Measurements from ENCODE around the gene VPS41.

VPS41 gene

GRCh38 chr7:38834357-38834756, 74.6 kb downstream of the VPS41 start:
- Histone ChIP-seq H4K20me1 (ENCODE audit: insufficient read depth, low read length) (no peaks in the 10 kb centered on the region), H3K36me3 (ENCODE audit: insufficient read depth, low read length) (peaks cover 4% of the 10 kb centered on the region; the same call in 1 of the 2 replicates), H3K4me1 (ENCODE audit: insufficient read depth, low read length) (no peaks in the 10 kb centered on the region), H3K79me2 (ENCODE audit: insufficient read depth, low read length) (no peaks in the 10 kb centered on the region), H2AFZ (ENCODE audit: low read depth, low read length) (no peak overlapping the region), H3K4me3 (ENCODE audit: low read depth in 1 of 2, low read length in 2 of 2) (no peak overlapping the region), H3K4me2 (ENCODE audit: insufficient read depth, low read length) (no peak overlapping the region), H3K9me3 (ENCODE audit: insufficient read depth, low read length, severe bottlenecking) (no peaks in the 10 kb centered on the region), H3K27ac (ENCODE audit: low read length) (no peak overlapping the region), H3K27me3 (ENCODE audit: insufficient read depth, low read length, poor library complexity) (no peaks in the 10 kb centered on the region), H3K9ac (ENCODE audit: low read depth, low read length) (no peak overlapping the region)
- TF ChIP-seq CTCF (IDR thresholded peaks at IDR 0.05; ENCODE audit: borderline replicate concordance, extremely low read depth, low read length, poor library complexity, severe bottlenecking) (no peak), EZH2 (IDR thresholded peaks at IDR 0.05; ENCODE audit: borderline replicate concordance, low read depth, low read length, severe bottlenecking) (no peak)
- DNase-seq (no peak), ATAC-seq (ENCODE audit: insufficient read depth, low read depth) (no peak)

GRCh38 chr7:38833329-38833728, 75.7 kb downstream of the VPS41 start:
- no peaks in the 10 kb centered on the region for H4K20me1 ChIP-seq (ENCODE audit: insufficient read depth, low read length)
- H3K9me3 ChIP-seq (ENCODE audit: insufficient read depth, low read length, severe bottlenecking) = no peaks in the 10 kb centered on the region
- H3K4me3 ChIP-seq (ENCODE audit: low read depth in 1 of 2, low read length in 2 of 2) = no peak overlapping the region
- ATAC-seq (ENCODE audit: insufficient read depth, low read depth) = no peak
- no peak overlapping the region for H3K9ac ChIP-seq (ENCODE audit: low read depth, low read length)
- H3K4me1 ChIP-seq (ENCODE audit: insufficient read depth, low read length) = no peaks in the 10 kb centered on the region
- H3K36me3 ChIP-seq (ENCODE audit: insufficient read depth, low read length) = peaks cover 4% of the 10 kb centered on the region; the same call in 1 of the 2 replicates
- no peak overlapping the region for H3K27ac ChIP-seq (ENCODE audit: low read length)
- H3K27me3 ChIP-seq (ENCODE audit: insufficient read depth, low read length, poor library complexity) = no peaks in the 10 kb centered on the region
- no peak overlapping the region for H2AFZ ChIP-seq (ENCODE audit: low read depth, low read length)
- DNase-seq = no peak
- H3K79me2 ChIP-seq (ENCODE audit: insufficient read depth, low read length) = no peaks in the 10 kb centered on the region
- no peak overlapping the region for H3K4me2 ChIP-seq (ENCODE audit: insufficient read depth, low read length)
- TF ChIP-seq CTCF (IDR thresholded peaks at IDR 0.05; ENCODE audit: borderline replicate concordance, extremely low read depth, low read length, poor library complexity, severe bottlenecking) = no peak
- no peak for TF ChIP-seq EZH2 (IDR thresholded peaks at IDR 0.05; ENCODE audit: borderline replicate concordance, low read depth, low read length, severe bottlenecking)

GRCh38 chr7:38831259-38831996, 77.6 kb downstream of the VPS41 start:
- no peaks in the 10 kb centered on the region for H3K9me3 ChIP-seq (ENCODE audit: insufficient read depth, low read length, severe bottlenecking)
- H2AFZ ChIP-seq (ENCODE audit: low read depth, low read length) = no peak overlapping the region

GRCh38 chr7:38830826-38831225, 78.2 kb downstream of the VPS41 start:
- no peaks in the 10 kb centered on the region for H4K20me1 ChIP-seq (ENCODE audit: insufficient read depth, low read length)
- H3K27me3 ChIP-seq (ENCODE audit: insufficient read depth, low read length, poor library complexity) = no peaks in the 10 kb centered on the region
- H3K36me3 ChIP-seq (ENCODE audit: insufficient read depth, low read length) = peaks cover 4% of the 10 kb centered on the region; the same call in 1 of the 2 replicates
- H3K4me1 ChIP-seq (ENCODE audit: insufficient read depth, low read length) = no peaks in the 10 kb centered on the region
- H3K9me3 ChIP-seq (ENCODE audit: insufficient read depth, low read length, severe bottlenecking) = no peaks in the 10 kb centered on the region
- H3K4me2 ChIP-seq (ENCODE audit: insufficient read depth, low read length) = no peak overlapping the region
- ATAC-seq (ENCODE audit: insufficient read depth, low read depth) (no peak), DNase-seq (no peak)
- no peak overlapping the region for H3K4me3 ChIP-seq (ENCODE audit: low read depth in 1 of 2, low read length in 2 of 2)
- no peak overlapping the region for H3K9ac ChIP-seq (ENCODE audit: low read depth, low read length)
- H2AFZ ChIP-seq (ENCODE audit: low read depth, low read length) = no peak overlapping the region
- TF ChIP-seq CTCF (IDR thresholded peaks at IDR 0.05; ENCODE audit: borderline replicate concordance, extremely low read depth, low read length, poor library complexity, severe bottlenecking) (no peak), EZH2 (IDR thresholded peaks at IDR 0.05; ENCODE audit: borderline replicate concordance, low read depth, low read length, severe bottlenecking) (no peak)
- no peak overlapping the region for H3K27ac ChIP-seq (ENCODE audit: low read length)
- H3K79me2 ChIP-seq (ENCODE audit: insufficient read depth, low read length) = no peaks in the 10 kb centered on the region

More at GRCh38 chr7:38831259-38831996, 77.6 kb downstream of the VPS41 start:
- Histone ChIP-seq H3K27me3 (ENCODE audit: insufficient read depth, low read length, poor library complexity) (no peaks in the 10 kb centered on the region), H3K27ac (ENCODE audit: low read length) (no peak overlapping the region), H3K79me2 (ENCODE audit: insufficient read depth, low read length) (no peaks in the 10 kb centered on the region), H3K4me2 (ENCODE audit: insufficient read depth, low read length) (no peak overlapping the region), H3K4me1 (ENCODE audit: insufficient read depth, low read length) (no peaks in the 10 kb centered on the region), H4K20me1 (ENCODE audit: insufficient read depth, low read length) (no peaks in the 10 kb centered on the region), H3K9ac (ENCODE audit: low read depth, low read length) (no peak overlapping the region), H3K4me3 (ENCODE audit: low read depth in 1 of 2, low read length in 2 of 2) (no peak overlapping the region), H3K36me3 (ENCODE audit: insufficient read depth, low read length) (peaks cover 4% of the 10 kb centered on the region; the same call in 1 of the 2 replicates)
- ATAC-seq (ENCODE audit: insufficient read depth, low read depth) = peak; percentile 22; the same call in 1 of the 3 replicates
- TF ChIP-seq EZH2 (IDR thresholded peaks at IDR 0.05; ENCODE audit: borderline replicate concordance, low read depth, low read length, severe bottlenecking) = no peak
- no peak for DNase-seq

All from DND-41 (cell line).